Erythroblast (primary cell): ENCODE measurements around the gene SREBF2.
"Not testable (repeated sequence)": the region's sequence is repeated elsewhere in the genome, so short reads cannot be mapped to it uniquely, and the experiment has no call there.

ENCODE experiments used
- DNase-seq, 2 experiments: peaks; one replicate each; lab custom pipeline; 2025; lab: John Stamatoyannopoulos, UW
- GATA1 ChIP-seq: IDR thresholded peaks from 2 replicates; pipeline ENCODE4 v1.6.1; 2011; ENCODE audit warnings: low read depth, mild to moderate bottlenecking, control low read depth, low read length, moderate library complexity
- POLR2A ChIP-seq: IDR thresholded peaks from 2 replicates; pipeline ENCODE4 v1.6.1; 2011; ENCODE audit warnings: mild to moderate bottlenecking, low read length

Gene SREBF2

GRCh38 chr22:41863472-41863871 is 30.6 kb downstream of the SREBF2 start:
- TF ChIP-seq POLR2A (no peak), GATA1 (no peak)
- no peak for DNase-seq

- no peak for DNase-seq
- TF ChIP-seq GATA1 (no peak), POLR2A (no peak)
These were observed 35.7 kb downstream of the SREBF2 start for GRCh38 chr22:41868556-41868955.

DNA sequence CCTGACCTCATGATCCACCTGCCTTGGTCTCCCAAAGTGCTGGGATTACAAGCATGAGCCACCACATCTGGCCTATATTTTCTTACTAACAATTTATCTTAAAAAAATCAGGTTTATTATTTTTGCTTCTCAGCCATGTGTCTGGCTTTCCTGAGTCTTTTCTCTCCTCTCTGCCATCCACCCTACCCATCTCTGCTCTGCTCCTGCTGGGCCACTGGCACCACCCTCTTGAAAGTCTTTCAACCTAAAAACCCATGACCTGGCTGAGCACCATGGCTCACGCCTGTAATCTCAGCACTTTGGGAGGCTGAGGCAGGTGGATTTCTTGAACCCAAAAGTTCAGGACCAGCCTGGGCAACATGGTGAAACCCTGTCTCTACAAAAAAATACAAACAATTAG is 37.2 kb downstream of the SREBF2 start:
- not testable (repeated sequence) for DNase-seq

DNA sequence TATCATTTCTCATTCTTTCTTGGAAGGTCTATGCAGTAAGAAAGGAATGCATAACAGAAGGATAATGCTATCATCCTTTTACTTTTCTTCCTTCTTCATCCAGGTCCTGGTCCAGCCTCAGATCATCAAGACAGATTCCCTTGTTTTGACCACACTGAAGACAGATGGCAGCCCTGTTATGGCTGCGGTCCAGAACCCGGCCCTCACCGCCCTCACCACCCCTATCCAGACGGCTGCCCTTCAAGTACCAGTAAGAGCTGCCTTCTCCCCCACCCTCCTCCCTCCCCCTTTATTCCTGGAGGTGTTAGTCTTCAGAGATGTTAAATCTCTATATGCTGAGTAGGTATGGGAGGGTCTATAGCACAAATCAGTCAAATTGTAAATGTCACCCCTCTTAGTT is 37.9 kb downstream of the SREBF2 start:
- no peak for DNase-seq
- TF ChIP-seq POLR2A (no peak), GATA1 (no peak)

GRCh38 chr22:41873391-41873790 is 40.5 kb downstream of the SREBF2 start:
- TF ChIP-seq POLR2A (no peak), GATA1 (no peak)
- no peak for DNase-seq

DNA sequence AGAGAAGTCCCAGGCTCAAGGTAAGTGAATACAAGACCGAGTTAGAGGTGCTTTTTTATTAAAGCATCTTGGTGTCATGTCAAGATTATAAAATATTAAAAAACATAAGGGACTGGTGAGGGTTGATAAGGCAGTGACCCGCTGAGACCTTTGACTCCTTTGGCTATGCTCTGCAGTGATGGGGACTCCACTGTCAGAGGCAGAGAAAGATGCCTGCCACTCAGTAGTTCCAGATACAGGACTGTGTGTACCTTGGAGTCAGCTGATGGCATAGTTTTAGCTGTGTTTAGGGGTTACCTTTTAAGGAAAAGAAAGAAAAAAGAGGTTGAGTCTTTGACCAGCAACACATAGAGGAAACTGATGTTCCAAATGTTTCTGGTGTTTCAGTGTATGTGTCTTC is 41.2 kb downstream of the SREBF2 start:
- no peak for DNase-seq

DNA sequence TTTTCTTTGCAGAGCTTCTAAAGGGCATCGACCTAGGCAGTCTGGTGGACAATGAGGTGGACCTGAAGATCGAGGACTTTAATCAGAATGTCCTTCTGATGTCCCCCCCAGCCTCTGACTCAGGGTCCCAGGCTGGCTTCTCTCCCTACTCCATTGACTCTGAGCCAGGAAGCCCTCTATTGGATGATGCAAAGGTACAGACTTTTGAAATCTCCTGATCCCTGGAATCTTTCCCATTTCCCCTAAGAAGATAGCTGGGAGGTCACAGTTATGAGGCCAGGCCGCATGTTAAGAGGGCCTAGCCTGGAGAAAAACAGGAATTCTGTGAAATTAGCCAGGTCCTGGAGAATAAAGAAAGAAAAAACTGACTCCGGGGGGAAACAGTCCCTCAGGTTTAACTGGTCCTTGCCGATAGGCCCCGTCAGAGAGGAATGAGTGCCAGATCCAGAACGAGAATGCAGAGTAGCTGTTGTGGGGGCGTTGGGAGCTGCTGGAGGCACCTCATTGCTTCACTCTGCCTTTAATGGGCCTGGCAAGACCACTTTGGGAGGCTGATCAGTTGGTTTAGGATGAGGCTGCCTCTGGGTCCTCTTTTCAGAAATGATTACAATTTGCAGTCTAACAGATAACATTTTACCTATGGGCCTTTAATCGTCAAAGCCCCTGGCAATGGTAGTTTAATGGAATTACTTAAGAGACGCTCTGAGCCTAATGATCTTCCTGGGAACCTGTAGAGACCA is 42.8 kb downstream of the SREBF2 start:
- TF ChIP-seq GATA1 (no peak), POLR2A (no peak)
- DNase-seq: no peak

More for the DNA sequence above, 41.2 kb downstream of the SREBF2 start:
- TF ChIP-seq POLR2A (no peak), GATA1 (no peak)

DNA sequence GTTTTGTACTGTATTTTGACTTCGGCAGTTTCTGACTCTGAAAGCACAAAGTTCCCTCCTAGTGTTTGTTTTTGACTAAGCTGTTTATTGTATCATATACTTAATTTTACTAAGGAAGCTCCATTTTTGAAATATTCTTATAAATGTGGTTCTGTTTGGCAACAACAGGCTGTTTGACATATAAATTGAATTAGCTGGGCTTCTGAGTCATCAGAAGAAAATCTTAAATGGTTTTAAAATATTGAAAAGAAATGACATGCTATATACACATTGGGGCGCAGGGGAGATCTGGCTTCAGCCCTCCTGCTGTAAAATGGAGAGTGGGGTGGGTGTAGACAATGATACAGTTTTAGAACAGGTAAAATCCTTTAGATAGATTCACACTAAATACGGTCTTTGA is 43.4 kb downstream of the SREBF2 start:
- DNase-seq: no peak
- no peak for TF ChIP-seq POLR2A
- no peak for TF ChIP-seq GATA1

GRCh38 chr22:41876675-41877074 is 43.8 kb downstream of the SREBF2 start:
- TF ChIP-seq POLR2A (no peak), GATA1 (no peak)
- DNase-seq: no peak

GRCh38 chr22:41880653-41881052 is 47.7 kb downstream of the SREBF2 start:
- TF ChIP-seq POLR2A (no peak), GATA1 (no peak)
- no peak for DNase-seq

DNA sequence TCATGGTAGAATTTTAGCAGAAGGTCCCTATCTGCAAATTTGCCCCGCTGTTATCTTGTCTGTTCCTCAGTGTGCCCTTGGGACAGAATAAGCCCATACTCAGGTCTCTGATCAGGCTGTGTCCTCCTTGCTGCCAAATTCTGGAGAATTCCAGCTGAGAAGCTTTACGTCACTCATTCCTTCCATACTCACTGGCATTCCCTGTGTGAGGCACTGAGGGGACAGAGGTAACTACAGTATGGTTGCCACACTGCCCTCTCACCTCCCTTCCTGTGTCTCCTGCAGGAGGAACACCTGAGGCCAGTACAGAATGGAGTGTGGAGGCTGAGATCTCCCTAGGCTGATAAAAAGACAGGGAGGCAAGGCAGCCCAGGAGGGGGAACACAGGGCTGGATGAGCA is 50.5 kb downstream of the SREBF2 start:
- DNase-seq: no peak
- TF ChIP-seq GATA1 (no peak), POLR2A (no peak)

- no peak for TF ChIP-seq GATA1
- TF ChIP-seq POLR2A: no peak
- no peak for DNase-seq
These were observed 52.2 kb downstream of the SREBF2 start for GRCh38 chr22:41885116-41885515.

DNA sequence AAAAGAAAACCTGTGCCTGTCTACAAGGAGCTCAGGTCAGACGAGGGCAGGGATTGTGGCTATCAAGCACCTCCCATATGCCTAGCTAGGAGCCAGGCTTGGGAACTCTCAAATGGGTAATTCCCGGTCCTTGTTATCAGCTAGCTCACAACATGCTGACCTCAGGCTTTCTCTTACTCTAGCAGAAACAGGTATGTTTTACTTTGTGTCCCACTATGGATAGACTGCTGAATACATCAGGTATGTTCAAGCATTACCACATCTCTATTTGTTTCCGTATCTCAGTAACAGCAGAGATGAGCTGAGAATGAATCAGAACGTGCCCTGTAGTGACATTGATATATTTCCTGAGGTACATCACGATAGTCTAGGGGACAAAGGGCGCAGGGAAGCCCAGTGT is 52.6 kb downstream of the SREBF2 start:
- DNase-seq: no peak
- no peak for TF ChIP-seq GATA1
- no peak for TF ChIP-seq POLR2A

GRCh38 chr22:41888627-41889200 is 55.8 kb downstream of the SREBF2 start:
- no peak for TF ChIP-seq POLR2A
- no peak for TF ChIP-seq GATA1
- DNase-seq: no peak

DNA sequence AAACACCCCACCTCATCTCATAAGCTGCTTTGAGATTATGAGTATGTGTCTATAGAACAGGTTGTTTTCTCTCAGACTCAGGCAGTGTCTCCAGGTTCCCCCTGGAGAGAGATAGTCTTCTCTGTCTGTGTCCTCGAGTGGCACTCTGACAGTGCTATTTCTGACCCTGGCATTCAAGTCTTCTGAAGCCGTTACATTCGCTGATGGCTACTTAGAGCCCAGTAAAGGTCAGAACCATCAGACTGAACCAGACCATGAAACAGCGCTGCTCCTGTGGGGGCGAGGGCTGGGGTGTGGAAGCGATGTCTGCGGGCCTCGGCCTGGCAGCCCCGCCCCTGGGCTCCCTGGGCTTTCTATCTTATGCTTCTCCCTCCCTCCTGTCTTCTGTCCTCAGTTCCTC is 58.5 kb downstream of the SREBF2 start:
- no peak for DNase-seq
- no peak for TF ChIP-seq GATA1
- TF ChIP-seq POLR2A: no peak
